ENCODE results near the gene CDH2. TPM values are rescaled to one million over a fixed set of nuclear protein-coding genes. Genes with fewer than 3 reads are reported as not detected.

Gene CDH2
- total RNA-seq, 4 donors from 2014 or later: 9.8 to 52.9 (median 17.8) TPM

GRCh38 chr18:27976806-27977408 is 200.0 kb downstream of the CDH2 start:
- H3K27ac ChIP-seq: no peak overlapping the region
- WGBS, 2 donors (ENCODE audit: low coverage in 1 of 2): 81 to 94% methylated on average over 3 to 7 of the region's 7 CpGs
- no peak for ATAC-seq
- H3K27me3 ChIP-seq: no peaks in the 10 kb centered on the region
- TF ChIP-seq CTCF (IDR thresholded peaks at IDR 0.05) (no peak), POLR2A (IDR thresholded peaks at IDR 0.05) (no peak), POLR2AphosphoS5 (IDR thresholded peaks at IDR 0.05) (no peak), EP300 (IDR thresholded peaks at IDR 0.05) (no peak)
- no peaks in the 10 kb centered on the region for H3K4me1 ChIP-seq
- H3K9me3 ChIP-seq: no peaks in the 10 kb centered on the region
- no peak overlapping the region for H3K4me3 ChIP-seq
- H3K36me3 ChIP-seq: peaks cover 0 to 8% of the 10 kb centered on the region in 2 donors

DNA sequence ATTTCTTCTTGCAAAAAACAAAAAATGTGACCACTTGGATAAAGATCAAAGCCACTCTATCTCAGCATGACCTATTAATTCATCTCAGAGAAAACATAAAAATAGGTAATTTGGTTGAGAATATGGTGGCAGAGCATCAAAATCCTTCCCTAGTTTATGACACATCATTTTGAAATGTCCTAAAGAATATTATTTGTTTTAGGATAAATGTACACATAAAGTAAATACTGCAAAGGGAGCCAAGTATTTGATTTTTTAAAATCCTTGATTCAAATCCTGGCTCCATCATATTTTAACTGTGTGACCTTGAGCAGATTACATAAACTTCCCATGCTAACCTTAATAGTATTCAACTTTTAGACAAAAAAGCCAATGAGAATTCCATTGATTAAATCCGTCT is 206.6 kb downstream of the CDH2 start:
- no peaks in the 10 kb centered on the region for H3K9me3 ChIP-seq
- 79 to 92% methylated on average over 1 of the region's 1 CpG for WGBS, 2 donors (ENCODE audit: low coverage in 1 of 2)
- TF ChIP-seq POLR2A (IDR thresholded peaks at IDR 0.05) (no peak), CTCF (IDR thresholded peaks at IDR 0.05) (no peak), EP300 (IDR thresholded peaks at IDR 0.05) (no peak), POLR2AphosphoS5 (IDR thresholded peaks at IDR 0.05) (no peak)
- no peak overlapping the region for H3K4me3 ChIP-seq
- no peak for ATAC-seq
- no peaks in the 10 kb centered on the region for H3K36me3 ChIP-seq
- no peak overlapping the region for H3K27ac ChIP-seq
- H3K4me1 ChIP-seq: no peaks in the 10 kb centered on the region
- H3K27me3 ChIP-seq: no peaks in the 10 kb centered on the region

GRCh38 chr18:27969206-27969605 is 207.7 kb downstream of the CDH2 start:
- ATAC-seq: no peak
- 67 to 73% methylated on average over 1 of the region's 1 CpG for WGBS, 2 donors (ENCODE audit: low coverage in 1 of 2)
- Histone ChIP-seq H3K4me1 (no peaks in the 10 kb centered on the region), H3K36me3 (no peaks in the 10 kb centered on the region), H3K27ac (no peak overlapping the region), H3K4me3 (no peak overlapping the region), H3K27me3 (no peaks in the 10 kb centered on the region), H3K9me3 (no peaks in the 10 kb centered on the region)
- TF ChIP-seq POLR2AphosphoS5 (IDR thresholded peaks at IDR 0.05): no peak
- TF ChIP-seq POLR2A (IDR thresholded peaks at IDR 0.05): no peak
- no peak for TF ChIP-seq EP300 (IDR thresholded peaks at IDR 0.05)
- no peak for TF ChIP-seq CTCF (IDR thresholded peaks at IDR 0.05)

- no peak for ATAC-seq
Observed at GRCh38 chr18:27967913-27968824, 208.8 kb downstream of the CDH2 start.

More at GRCh38 chr18:27967913-27968824, 208.8 kb downstream of the CDH2 start:
- H3K27ac ChIP-seq: no peak overlapping the region
- H3K36me3 ChIP-seq: no peaks in the 10 kb centered on the region
- TF ChIP-seq POLR2AphosphoS5 (IDR thresholded peaks at IDR 0.05) (no peak), POLR2A (IDR thresholded peaks at IDR 0.05) (no peak), EP300 (IDR thresholded peaks at IDR 0.05) (no peak), CTCF (IDR thresholded peaks at IDR 0.05) (no peak)
- H3K4me3 ChIP-seq: no peak overlapping the region
- no peaks in the 10 kb centered on the region for H3K4me1 ChIP-seq
- no peaks in the 10 kb centered on the region for H3K9me3 ChIP-seq
- WGBS, 2 donors (ENCODE audit: low coverage in 1 of 2): 31 to 49% methylated on average over 3 of the region's 4 CpGs
- H3K27me3 ChIP-seq: no peaks in the 10 kb centered on the region

Data from gastroesophageal sphincter (tissue), 4 donors.